Measurements from ENCODE around the gene KCNH4.

DNA sequence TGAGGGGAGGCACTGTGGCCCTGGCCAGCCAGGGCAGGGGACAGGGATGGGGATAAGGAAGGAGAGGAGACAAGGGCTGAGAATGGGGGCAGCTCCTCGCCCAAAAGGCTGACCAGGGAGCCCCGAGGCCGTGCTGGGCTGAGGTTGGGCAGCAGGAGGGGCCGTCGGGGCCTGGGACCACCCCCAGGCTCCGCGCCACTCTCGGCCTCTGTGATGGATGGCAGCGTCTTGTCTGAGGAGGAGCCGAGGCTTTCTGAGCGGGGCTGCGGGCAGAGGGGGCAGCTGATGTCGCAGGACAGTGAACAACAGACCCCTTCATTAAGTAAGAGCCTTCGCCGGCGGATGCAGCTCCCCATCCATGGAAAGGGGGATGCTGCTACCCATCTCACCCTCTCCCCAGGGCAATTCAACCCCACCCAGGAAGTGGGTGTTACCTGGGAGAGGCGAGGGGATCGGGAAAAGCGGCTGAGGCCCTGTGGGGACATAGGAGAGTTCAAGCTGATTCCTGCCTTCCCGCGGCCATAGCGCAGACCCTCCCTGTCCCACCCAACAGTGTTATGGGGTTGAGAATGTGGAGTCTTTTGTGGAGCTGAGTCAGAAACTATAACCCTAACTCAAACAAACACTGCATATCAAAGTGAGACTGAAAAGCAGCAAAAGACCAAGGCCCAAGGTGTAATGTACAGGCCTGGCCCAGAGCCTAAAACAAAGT lies 17.1 kb downstream of the KCNH4 start:
- TF ChIP-seq, protein P1, sequence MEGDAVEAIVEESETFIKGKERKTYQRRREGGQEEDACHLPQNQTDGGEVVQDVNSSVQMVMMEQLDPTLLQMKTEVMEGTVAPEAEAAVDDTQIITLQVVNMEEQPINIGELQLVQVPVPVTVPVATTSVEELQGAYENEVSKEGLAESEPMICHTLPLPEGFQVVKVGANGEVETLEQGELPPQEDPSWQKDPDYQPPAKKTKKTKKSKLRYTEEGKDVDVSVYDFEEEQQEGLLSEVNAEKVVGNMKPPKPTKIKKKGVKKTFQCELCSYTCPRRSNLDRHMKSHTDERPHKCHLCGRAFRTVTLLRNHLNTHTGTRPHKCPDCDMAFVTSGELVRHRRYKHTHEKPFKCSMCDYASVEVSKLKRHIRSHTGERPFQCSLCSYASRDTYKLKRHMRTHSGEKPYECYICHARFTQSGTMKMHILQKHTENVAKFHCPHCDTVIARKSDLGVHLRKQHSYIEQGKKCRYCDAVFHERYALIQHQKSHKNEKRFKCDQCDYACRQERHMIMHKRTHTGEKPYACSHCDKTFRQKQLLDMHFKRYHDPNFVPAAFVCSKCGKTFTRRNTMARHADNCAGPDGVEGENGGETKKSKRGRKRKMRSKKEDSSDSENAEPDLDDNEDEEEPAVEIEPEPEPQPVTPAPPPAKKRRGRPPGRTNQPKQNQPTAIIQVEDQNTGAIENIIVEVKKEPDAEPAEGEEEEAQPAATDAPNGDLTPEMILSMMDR (IDR thresholded peaks at IDR 0.05; ENCODE audit: low read depth, low read length, poor library complexity, severe bottlenecking): no peak
- no peak for TF ChIP-seq EZH2phosphoT487 (IDR thresholded peaks at IDR 0.05; ENCODE audit: borderline replicate concordance, low read length)

All from DOHH2 (cell line).